GM12878 (cell line): Measurements from ENCODE around the gene CNNM2. TPM values are rescaled to one million over a fixed set of nuclear protein-coding genes. Genes with fewer than 3 reads are reported as not detected.

Source experiments
- ATAC-seq: fragments of 200-7000 bp; cut with Tn5 transposase; 3 replicates; pipeline ENCODE4 v1.9.1; 2020; ENCODE audit warnings: mild to moderate bottlenecking, moderate library complexity
- BruUV-seq: library from RNA; stranded (reverse); fragments of 400-500 nt; replicated peaks from 2 replicates; lab custom pipeline; 2021; lab: Mats Ljungman, UMichigan
- CTCF ChIA-PET: fragments of 300-600 bp; sonication (Branson Sonifier 250); formaldehyde crosslinking; extraction: SDS; loops from one replicate; lab custom pipeline; 2021; ENCODE audit warnings: inconsistent platforms; lab: Yijun Ruan, JAX
- POLR2A ChIA-PET: fragments of 350-600 bp; formaldehyde crosslinking; extraction: SDS; loops from one replicate; lab custom pipeline; 2021; ENCODE audit warnings: inconsistent platforms; lab: Charles Lee
- RAD21 ChIA-PET: fragments of 300-600 bp; sonication (Branson Sonifier 250); formaldehyde crosslinking; loops from one replicate; lab custom pipeline; 2023; ENCODE audit warnings: antibody characterized with exemption; ENCODE audit not compliant: unreplicated experiment; lab: Charles Lee
- SMC1A ChIA-PET: fragments of 300-600 bp; sonication (Branson Sonifier 250); formaldehyde crosslinking; loops from one replicate; lab custom pipeline; 2023; ENCODE audit not compliant: unreplicated experiment, uncharacterized antibody; lab: Charles Lee
- DNase-seq: peaks from one replicate; pipeline ENCODE4 v3.0.0-alpha.2; 2011; ENCODE audit warnings: low read depth, low spot score
- FAIRE-seq: peaks from 3 replicates; lab custom pipeline; 2011; peaks lifted over from hg19 to GRCh38; lab: Jason Lieb, UNC
- H2AFZ ChIP-seq: 2 replicates; pipeline ENCODE4 v1.6.0; 2011; ENCODE audit warnings: low read depth, low read length, control low read depth; ENCODE audit not compliant: control insufficient read depth
- H3K27ac ChIP-seq: 2 replicates; pipeline ENCODE4 v1.5.1; 2011; ENCODE audit warnings: control low read depth; ENCODE audit not compliant: control insufficient read depth, insufficient read depth
- H3K27me3 ChIP-seq, 2 experiments: replicated peaks in 1 of 2; 2 replicates each; pipeline versions ENCODE4 v1.6.0 to v1.6.1; 2011; ENCODE audit warnings: low read length in 1 of 2; ENCODE audit not compliant: control insufficient read depth in 2 of 2, insufficient read depth in 2 of 2
- H3K36me3 ChIP-seq, 2 experiments: 2 replicates each; pipeline ENCODE4 v1.5.1; 2011; ENCODE audit warnings: low read length in 1 of 2; ENCODE audit not compliant: control insufficient read depth in 2 of 2, insufficient read depth in 2 of 2
- H3K4me1 ChIP-seq: 2 replicates; pipeline ENCODE4 v1.6.1; 2011; ENCODE audit warnings: mild to moderate bottlenecking, low read length, moderate library complexity, mixed read lengths; ENCODE audit not compliant: control insufficient read depth, insufficient read depth
- H3K4me2 ChIP-seq: 2 replicates; pipeline ENCODE4 v1.6.0; 2011; ENCODE audit warnings: control low read depth; ENCODE audit not compliant: control insufficient read depth, insufficient read depth
- H3K4me3 ChIP-seq: fragments of 200-600 bp; sonication (generic); 2 replicates; pipeline ENCODE4 v1.5.1; 2016
- H3K79me2 ChIP-seq: 2 replicates; pipeline ENCODE4 v1.6.0; 2011; ENCODE audit warnings: low read length; ENCODE audit not compliant: control insufficient read depth, insufficient read depth
- H3K9ac ChIP-seq: 2 replicates; pipeline ENCODE4 v1.8.0; 2011; ENCODE audit warnings: low read length, control low read depth, mixed read lengths; ENCODE audit not compliant: control insufficient read depth, insufficient read depth
- H3K9me3 ChIP-seq: replicated peaks from 3 replicates; pipeline ENCODE4 v1.5.1; 2011; ENCODE audit warnings: mild to moderate bottlenecking, low read length; ENCODE audit not compliant: control insufficient read depth, insufficient read depth
- H4K20me1 ChIP-seq: 2 replicates; pipeline ENCODE4 v1.6.0; 2011; ENCODE audit not compliant: control insufficient read depth, insufficient read depth
- CBFB ChIP-seq: IDR thresholded peaks from 2 replicates; pipeline ENCODE4 v1.6.1; 2016; ENCODE audit warnings: antibody characterized with exemption, low read depth
- EGR1 ChIP-seq, 2 experiments: IDR thresholded peaks; 1 replicate in 1 of 2; 2 replicates in 1 of 2; pipeline ENCODE4 v1.6.1; 2011 to 2012; ENCODE audit warnings: low read depth in 2 of 2, low read length in 2 of 2, borderline replicate concordance in 1 of 2, mild to moderate bottlenecking in 1 of 2, moderate library complexity in 1 of 2
- GATAD2B ChIP-seq: fragments of 450-650 bp; conservative IDR thresholded peaks from 2 replicates; pipeline ENCODE4 v1.6.1; 2017; ENCODE audit warnings: low read depth, mild to moderate bottlenecking, moderate library complexity
- HCFC1 ChIP-seq: fragments of 150-350 bp; IDR thresholded peaks from 2 replicates; pipeline ENCODE4 v1.6.1; 2014; ENCODE audit warnings: low read length
- HDAC2 ChIP-seq: fragments of 200-600 bp; sonication (generic); IDR thresholded peaks from 2 replicates; pipeline ENCODE4 v1.6.1; 2017
- IKZF2 ChIP-seq, 2 experiments: fragments of 450-650 bp; IDR thresholded peaks; 2 replicates each; pipeline ENCODE4 v1.6.1; 2017; ENCODE audit warnings: mild to moderate bottlenecking in 2 of 2, moderate library complexity in 2 of 2
- MYB ChIP-seq: fragments of 150-350 bp; IDR thresholded peaks from 2 replicates; pipeline ENCODE4 v1.6.1; 2014; ENCODE audit warnings: mild to moderate bottlenecking, low read depth, low read length, borderline replicate concordance
- PML ChIP-seq: IDR thresholded peaks from 2 replicates; pipeline ENCODE4 v1.6.1; 2012; ENCODE audit warnings: low read length, inconsistent platforms
- RAD51 ChIP-seq: fragments of 450-650 bp; IDR thresholded peaks from 2 replicates; pipeline ENCODE4 v1.6.1; 2016; ENCODE audit warnings: moderate library complexity, mild to moderate bottlenecking, inconsistent platforms
- RB1 ChIP-seq: fragments of 450-650 bp; formaldehyde crosslinking; IDR thresholded peaks from 2 replicates; pipeline ENCODE4 v1.6.1; 2017; ENCODE audit warnings: mild to moderate bottlenecking, borderline replicate concordance
- RBBP5 ChIP-seq: fragments of 200-600 bp; sonication (generic); conservative IDR thresholded peaks from 2 replicates; pipeline ENCODE4 v1.6.1; 2016
- SMC3 ChIP-seq: IDR thresholded peaks from 2 replicates; pipeline ENCODE4 v1.6.1; 2011; ENCODE audit warnings: low read length, improper control_type of control experiment, borderline replicate concordance
- WRNIP1 ChIP-seq: IDR thresholded peaks from 2 replicates; pipeline ENCODE4 v1.6.1; 2011; ENCODE audit warnings: low read depth, low read length, improper control_type of control experiment, borderline replicate concordance
- whole genome bisulfite sequencing: methylation state at CpG from one replicate; pipeline ENCODE4 v1.1.6; 2016; ENCODE audit warnings: low lambda C conversion rate; ENCODE audit not compliant: insufficient replicate concordance, insufficient coverage; ENCODE audit errors: missing lambda C conversion rate; 5-methylcytosine and 5-hydroxymethylcytosine counted together
- in situ Hi-C: fragments of 300-500 bp; cut with MboI; formaldehyde crosslinking; loops from 9 replicates; pipeline ENCODE4 v1.14.3; 2018; ENCODE audit warnings: mixed read lengths
- intact Hi-C: fragments of 100-400 bp; cut with micrococcal nuclease; formaldehyde crosslinking; loops from one replicate; pipeline ENCODE4 v1.14.2; 2022; ENCODE audit not compliant: unreplicated experiment
- polyA plus RNA-seq, 11 experiments: library from polyadenylated mRNA; depleted of rRNA in 4 of 11; unstranded in 6 of 11; stranded (reverse) in 5 of 11; fragments of >200 nt; fragmentation: Nextera tagmentation in 4 of 11; fragmentation: Illumina TruSeq in 1 of 11; extraction: Ambion mirVana in 4 of 11; extraction: Trizol in 1 of 11; gene quantifications; 1 replicate in 1 of 11; 2 replicates in 10 of 11; pipeline versions ENCODE4 v1.2.1 to v1.2.3, GENCODE V29; 2011 to 2016; ENCODE audit warnings: inconsistent platforms in 2 of 11, missing spikeins in 2 of 11, low read depth in 1 of 11
- total RNA-seq, 4 experiments: library from RNA; depleted of rRNA in 3 of 4; stranded (reverse); fragments of >200 nt in 3 of 4; fragmentation: Illumina TruSeq in 1 of 4; extraction: Trizol in 1 of 4; gene quantifications; 2 replicates each; pipeline versions ENCODE4 v1.2.1 to v1.2.3, GENCODE V29; 2013 to 2021
- TF ChIP-seq, protein P1 (sequence below): IDR thresholded peaks from 2 replicates; pipeline ENCODE4 v1.6.1; 2011; ENCODE audit warnings: low read depth, mild to moderate bottlenecking, low read length, moderate library complexity, borderline replicate concordance; ENCODE audit errors: extremely low read depth
- TF ChIP-seq, protein P2 (sequence below): fragments of 450-650 bp; IDR thresholded peaks from 2 replicates; pipeline ENCODE4 v1.6.1; 2016; ENCODE audit warnings: mild to moderate bottlenecking
- TF ChIP-seq, protein P3 (sequence below): fragments of 450-650 bp; IDR thresholded peaks from 2 replicates; pipeline ENCODE4 v1.6.1; 2018; ENCODE audit warnings: borderline replicate concordance, mild to moderate bottlenecking; ENCODE audit not compliant: partially characterized antibody
- TF ChIP-seq, protein P4 (sequence below): fragments of 450-650 bp; IDR thresholded peaks from 2 replicates; pipeline ENCODE4 v1.6.1; 2016; ENCODE audit warnings: mild to moderate bottlenecking, moderate library complexity, borderline replicate concordance

Gene CNNM2
- total and polyA plus RNA-seq, 10 of the 15 experiments (the other 5 are each of a cell fraction or from before 2014, with no cell fraction given): 0.18 to 7.3 (median 2.5) TPM

DNA sequence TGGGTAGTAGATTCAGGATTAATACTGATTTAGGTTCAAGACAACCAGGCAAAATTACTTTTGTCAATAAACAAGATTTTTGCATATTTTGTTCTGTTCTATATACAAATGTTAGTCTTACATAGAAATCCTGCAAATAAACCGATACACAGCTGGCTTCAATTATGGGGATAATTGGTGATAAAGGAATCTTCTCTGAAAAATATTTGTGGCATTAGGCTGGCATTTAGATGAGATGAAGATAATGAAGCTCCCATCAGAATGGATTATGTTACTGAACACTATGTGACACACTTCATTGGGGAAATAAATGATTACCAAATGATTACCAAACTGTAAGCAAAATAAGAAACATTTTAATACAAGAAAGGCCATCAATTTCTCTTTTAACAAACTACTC lies 209.1 kb downstream of the CNNM2 start:
- intact Hi-C loops (loop anchor here (5.0 kb wide), 1 partner anchor 65 kb away; the partner anchor contains the start of gene NT5C2), in situ Hi-C loops (no loop called here)
- 93% methylated on average over 1 of the region's 1 CpG for WGBS
- FAIRE-seq: no peak
- DNase-seq: no peak
- BruUV-seq: no TSS peak
- H2AFZ ChIP-seq: no peak overlapping the region
- H3K27ac ChIP-seq: no peak overlapping the region
- H3K9ac ChIP-seq: no peak overlapping the region
- ChIA-PET CTCF (interaction anchor here (1.0 to 4.5 kb wide), 5 partner anchors 9 to 117 kb away, joined by 3 to 15 read pairs (median 3); no protein-coding TSS in a partner anchor), POLR2A (interaction anchor here (3.0 to 6.2 kb wide), 2 partner anchors 16 to 65 kb away, joined by 11 to 31 read pairs; no protein-coding TSS in a partner anchor), SMC1A (interaction anchor here (0.5 to 4.8 kb wide), 9 partner anchors 9 to 117 kb away, joined by 3 to 49 read pairs (median 4); partner anchors contain the start of gene NT5C2), RAD21 (interaction anchor here (0.7 to 6.5 kb wide), 4 partner anchors 16 to 214 kb away, joined by 3 to 67 read pairs (median 3); no protein-coding TSS in a partner anchor)
- no peaks in the 10 kb centered on the region for H3K27me3 ChIP-seq
- H3K4me3 ChIP-seq: no peak overlapping the region
- H4K20me1 ChIP-seq: no peaks in the 10 kb centered on the region
- no peaks in the 10 kb centered on the region; a peak in 1 of 4 replicates for H3K36me3 ChIP-seq
- H3K79me2 ChIP-seq: peaks cover 7% of the 10 kb centered on the region
- no peak overlapping the region for H3K4me2 ChIP-seq
- no peak for ATAC-seq
- H3K9me3 ChIP-seq: no peaks in the 10 kb centered on the region
- peaks cover 17% of the 10 kb centered on the region for H3K4me1 ChIP-seq
- TF ChIP-seq MYB: no peak
- TF ChIP-seq HDAC2: no peak
- TF ChIP-seq WRNIP1: no peak
- TF ChIP-seq, protein P1, sequence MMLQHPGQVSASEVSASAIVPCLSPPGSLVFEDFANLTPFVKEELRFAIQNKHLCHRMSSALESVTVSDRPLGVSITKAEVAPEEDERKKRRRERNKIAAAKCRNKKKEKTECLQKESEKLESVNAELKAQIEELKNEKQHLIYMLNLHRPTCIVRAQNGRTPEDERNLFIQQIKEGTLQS: no peak
- TF ChIP-seq EGR1 (IDR thresholded peaks at IDR 0.05; ENCODE audit: borderline replicate concordance in 1 of 2, low read depth in 2 of 2, low read length in 2 of 2): no peak
- TF ChIP-seq, protein P2, sequence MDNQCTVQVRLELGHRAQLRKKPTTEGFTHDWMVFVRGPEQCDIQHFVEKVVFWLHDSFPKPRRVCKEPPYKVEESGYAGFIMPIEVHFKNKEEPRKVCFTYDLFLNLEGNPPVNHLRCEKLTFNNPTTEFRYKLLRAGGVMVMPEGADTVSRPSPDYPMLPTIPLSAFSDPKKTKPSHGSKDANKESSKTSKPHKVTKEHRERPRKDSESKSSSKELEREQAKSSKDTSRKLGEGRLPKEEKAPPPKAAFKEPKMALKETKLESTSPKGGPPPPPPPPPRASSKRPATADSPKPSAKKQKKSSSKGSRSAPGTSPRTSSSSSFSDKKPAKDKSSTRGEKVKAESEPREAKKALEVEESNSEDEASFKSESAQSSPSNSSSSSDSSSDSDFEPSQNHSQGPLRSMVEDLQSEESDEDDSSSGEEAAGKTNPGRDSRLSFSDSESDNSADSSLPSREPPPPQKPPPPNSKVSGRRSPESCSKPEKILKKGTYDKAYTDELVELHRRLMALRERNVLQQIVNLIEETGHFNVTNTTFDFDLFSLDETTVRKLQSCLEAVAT: no peak
- TF ChIP-seq, protein P3, sequence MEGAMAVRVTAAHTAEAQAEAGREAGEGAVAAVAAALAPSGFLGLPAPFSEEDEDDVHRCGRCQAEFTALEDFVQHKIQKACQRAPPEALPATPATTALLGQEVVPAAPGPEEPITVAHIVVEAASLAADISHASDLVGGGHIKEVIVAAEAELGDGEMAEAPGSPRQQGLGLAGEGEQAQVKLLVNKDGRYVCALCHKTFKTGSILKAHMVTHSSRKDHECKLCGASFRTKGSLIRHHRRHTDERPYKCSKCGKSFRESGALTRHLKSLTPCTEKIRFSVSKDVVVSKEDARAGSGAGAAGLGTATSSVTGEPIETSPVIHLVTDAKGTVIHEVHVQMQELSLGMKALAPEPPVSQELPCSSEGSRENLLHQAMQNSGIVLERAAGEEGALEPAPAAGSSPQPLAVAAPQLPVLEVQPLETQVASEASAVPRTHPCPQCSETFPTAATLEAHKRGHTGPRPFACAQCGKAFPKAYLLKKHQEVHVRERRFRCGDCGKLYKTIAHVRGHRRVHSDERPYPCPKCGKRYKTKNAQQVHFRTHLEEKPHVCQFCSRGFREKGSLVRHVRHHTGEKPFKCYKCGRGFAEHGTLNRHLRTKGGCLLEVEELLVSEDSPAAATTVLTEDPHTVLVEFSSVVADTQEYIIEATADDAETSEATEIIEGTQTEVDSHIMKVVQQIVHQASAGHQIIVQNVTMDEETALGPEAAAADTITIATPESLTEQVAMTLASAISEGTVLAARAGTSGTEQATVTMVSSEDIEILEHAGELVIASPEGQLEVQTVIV: no peak
- TF ChIP-seq HCFC1: no peak
- TF ChIP-seq RBBP5: no peak
- TF ChIP-seq RAD51: no peak
- TF ChIP-seq, protein P4, sequence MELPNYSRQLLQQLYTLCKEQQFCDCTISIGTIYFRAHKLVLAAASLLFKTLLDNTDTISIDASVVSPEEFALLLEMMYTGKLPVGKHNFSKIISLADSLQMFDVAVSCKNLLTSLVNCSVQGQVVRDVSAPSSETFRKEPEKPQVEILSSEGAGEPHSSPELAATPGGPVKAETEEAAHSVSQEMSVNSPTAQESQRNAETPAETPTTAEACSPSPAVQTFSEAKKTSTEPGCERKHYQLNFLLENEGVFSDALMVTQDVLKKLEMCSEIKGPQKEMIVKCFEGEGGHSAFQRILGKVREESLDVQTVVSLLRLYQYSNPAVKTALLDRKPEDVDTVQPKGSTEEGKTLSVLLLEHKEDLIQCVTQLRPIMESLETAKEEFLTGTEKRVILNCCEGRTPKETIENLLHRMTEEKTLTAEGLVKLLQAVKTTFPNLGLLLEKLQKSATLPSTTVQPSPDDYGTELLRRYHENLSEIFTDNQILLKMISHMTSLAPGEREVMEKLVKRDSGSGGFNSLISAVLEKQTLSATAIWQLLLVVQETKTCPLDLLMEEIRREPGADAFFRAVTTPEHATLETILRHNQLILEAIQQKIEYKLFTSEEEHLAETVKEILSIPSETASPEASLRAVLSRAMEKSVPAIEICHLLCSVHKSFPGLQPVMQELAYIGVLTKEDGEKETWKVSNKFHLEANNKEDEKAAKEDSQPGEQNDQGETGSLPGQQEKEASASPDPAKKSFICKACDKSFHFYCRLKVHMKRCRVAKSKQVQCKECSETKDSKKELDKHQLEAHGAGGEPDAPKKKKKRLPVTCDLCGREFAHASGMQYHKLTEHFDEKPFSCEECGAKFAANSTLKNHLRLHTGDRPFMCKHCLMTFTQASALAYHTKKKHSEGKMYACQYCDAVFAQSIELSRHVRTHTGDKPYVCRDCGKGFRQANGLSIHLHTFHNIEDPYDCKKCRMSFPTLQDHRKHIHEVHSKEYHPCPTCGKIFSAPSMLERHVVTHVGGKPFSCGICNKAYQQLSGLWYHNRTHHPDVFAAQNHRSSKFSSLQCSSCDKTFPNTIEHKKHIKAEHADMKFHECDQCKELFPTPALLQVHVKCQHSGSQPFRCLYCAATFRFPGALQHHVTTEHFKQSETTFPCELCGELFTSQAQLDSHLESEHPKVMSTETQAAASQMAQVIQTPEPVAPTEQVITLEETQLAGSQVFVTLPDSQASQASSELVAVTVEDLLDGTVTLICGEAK: no peak
- TF ChIP-seq SMC3: no peak
- TF ChIP-seq GATAD2B: no peak
- TF ChIP-seq RB1: no peak
- TF ChIP-seq IKZF2 (IDR thresholded peaks at IDR 0.05): no peak
- TF ChIP-seq CBFB: no peak
- no peak for TF ChIP-seq PML
